Thyroid gland (tissue), 4 donors: ENCODE data around the gene PDP2. TPM values are rescaled to one million over a fixed set of nuclear protein-coding genes. Genes with fewer than 3 reads are reported as not detected.
"Not testable (repeated sequence)": the region's sequence is repeated elsewhere in the genome, so short reads cannot be mapped to it uniquely, and the experiment has no call there.

Experiments
- DNase-seq, 2 donors: peaks; one replicate each; pipeline ENCODE4 v3.0.0-alpha.2; 2019
- H3K27ac ChIP-seq, 3 donors: fragments of 200-600 bp; sonication (generic); 1 replicate in 2 of 3; 2 replicates in 1 of 3; pipeline ENCODE4 v1.5.1; 2016 to 2019; ENCODE audit warnings: mild to moderate bottlenecking in 1 of 3, moderate library complexity in 1 of 3
- H3K27me3 ChIP-seq: fragments of 200-600 bp; sonication (generic); one replicate; pipeline ENCODE4 v1.5.1; 2019
- H3K36me3 ChIP-seq, 2 donors: fragments of 200-600 bp; sonication (generic); one replicate each; pipeline ENCODE4 v1.5.1; 2016 to 2019
- H3K4me1 ChIP-seq, 2 donors: fragments of 200-600 bp; sonication (generic); one replicate each; pipeline ENCODE4 v1.5.1; 2017 to 2019
- H3K4me3 ChIP-seq, 3 donors: fragments of 200-600 bp; sonication (generic); replicated peaks in 1 of 3; 1 replicate in 2 of 3; 2 replicates in 1 of 3; pipeline ENCODE4 v1.5.1; 2016; ENCODE audit warnings: mild to moderate bottlenecking in 1 of 3
- H3K9me3 ChIP-seq: fragments of 200-600 bp; sonication (generic); one replicate; pipeline ENCODE4 v1.5.1; 2017
- POLR2A ChIP-seq, 2 donors: fragments of 450-650 bp; IDR thresholded peaks; one replicate each; pipeline ENCODE4 v1.6.1; 2017; ENCODE audit warnings: antibody characterized with exemption in 2 of 2, mild to moderate bottlenecking in 2 of 2, moderate library complexity in 1 of 2
- WGBS, 2 donors: methylation state at CpG; one replicate each; pipeline ENCODE4 v1.1.5; 2017; 5-methylcytosine and 5-hydroxymethylcytosine counted together
- intact Hi-C: fragments of 100-400 bp; cut with DNase I; formaldehyde crosslinking; loops from one replicate; pipeline ENCODE4 v1.15.1; 2023
- total RNA-seq, 4 donors: library from RNA; depleted of rRNA; stranded (reverse); fragments of >200 nt; gene quantifications; one replicate each; pipeline ENCODE4 v1.2.3, GENCODE V29; 2016
- TF ChIP-seq, protein P1 (sequence below), 6 experiments: fragments of 200-600 bp in 3 of 6; fragments of 450-650 bp in 3 of 6; sonication (generic) in 3 of 6; IDR thresholded peaks; one replicate each; pipeline ENCODE4 v1.5.1; 2016 to 2019; ENCODE audit warnings: antibody characterized with exemption in 6 of 6, mild to moderate bottlenecking in 2 of 6, inconsistent platforms in 1 of 6, moderate library complexity in 1 of 6

Gene PDP2
- total RNA-seq, 4 donors from 2014 or later = 10.7 to 34.5 (median 26.9) TPM

DNA sequence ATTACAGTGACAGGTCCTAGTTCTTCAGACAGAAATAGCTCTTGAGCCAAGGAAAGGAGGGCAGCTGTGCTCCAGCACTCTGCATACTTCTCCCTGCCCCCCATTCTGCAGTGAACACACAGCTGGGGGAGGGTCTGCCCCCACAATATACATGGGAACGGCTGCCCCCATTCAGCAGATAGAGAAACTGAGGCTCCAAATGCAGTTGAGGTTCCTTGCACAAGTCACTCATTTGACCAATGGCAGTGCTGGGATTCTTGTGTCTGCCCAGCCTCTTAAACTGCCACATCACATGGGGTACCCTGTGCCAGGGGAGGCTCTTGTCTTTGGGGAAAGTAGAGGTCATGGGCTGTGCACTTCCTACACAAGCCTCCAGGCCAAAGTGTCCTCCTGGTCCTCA, 10.9 kb upstream of the PDP2 start:
- H3K4me1 ChIP-seq = peaks cover 13 to 21% of the 10 kb centered on the region in 2 donors
- 78 to 90% methylated on average over 1 of the region's 1 CpG for WGBS, 2 donors
- no peak overlapping the region for H3K27ac ChIP-seq
- no peak for DNase-seq
- no peaks in the 10 kb centered on the region for H3K36me3 ChIP-seq
- H3K4me3 ChIP-seq = no peak overlapping the region
- H3K27me3 ChIP-seq = no peaks in the 10 kb centered on the region
- intact Hi-C loops = loop anchor here (5.0 to 10.0 kb wide), 4 partner anchors 37 to 455 kb away; partner anchors contain the start of gene NAE1
- no peaks in the 10 kb centered on the region for H3K9me3 ChIP-seq
- TF ChIP-seq, protein P1, sequence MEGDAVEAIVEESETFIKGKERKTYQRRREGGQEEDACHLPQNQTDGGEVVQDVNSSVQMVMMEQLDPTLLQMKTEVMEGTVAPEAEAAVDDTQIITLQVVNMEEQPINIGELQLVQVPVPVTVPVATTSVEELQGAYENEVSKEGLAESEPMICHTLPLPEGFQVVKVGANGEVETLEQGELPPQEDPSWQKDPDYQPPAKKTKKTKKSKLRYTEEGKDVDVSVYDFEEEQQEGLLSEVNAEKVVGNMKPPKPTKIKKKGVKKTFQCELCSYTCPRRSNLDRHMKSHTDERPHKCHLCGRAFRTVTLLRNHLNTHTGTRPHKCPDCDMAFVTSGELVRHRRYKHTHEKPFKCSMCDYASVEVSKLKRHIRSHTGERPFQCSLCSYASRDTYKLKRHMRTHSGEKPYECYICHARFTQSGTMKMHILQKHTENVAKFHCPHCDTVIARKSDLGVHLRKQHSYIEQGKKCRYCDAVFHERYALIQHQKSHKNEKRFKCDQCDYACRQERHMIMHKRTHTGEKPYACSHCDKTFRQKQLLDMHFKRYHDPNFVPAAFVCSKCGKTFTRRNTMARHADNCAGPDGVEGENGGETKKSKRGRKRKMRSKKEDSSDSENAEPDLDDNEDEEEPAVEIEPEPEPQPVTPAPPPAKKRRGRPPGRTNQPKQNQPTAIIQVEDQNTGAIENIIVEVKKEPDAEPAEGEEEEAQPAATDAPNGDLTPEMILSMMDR (IDR thresholded peaks at IDR 0.05) = no peak
- TF ChIP-seq POLR2A (IDR thresholded peaks at IDR 0.05) = no peak

DNA sequence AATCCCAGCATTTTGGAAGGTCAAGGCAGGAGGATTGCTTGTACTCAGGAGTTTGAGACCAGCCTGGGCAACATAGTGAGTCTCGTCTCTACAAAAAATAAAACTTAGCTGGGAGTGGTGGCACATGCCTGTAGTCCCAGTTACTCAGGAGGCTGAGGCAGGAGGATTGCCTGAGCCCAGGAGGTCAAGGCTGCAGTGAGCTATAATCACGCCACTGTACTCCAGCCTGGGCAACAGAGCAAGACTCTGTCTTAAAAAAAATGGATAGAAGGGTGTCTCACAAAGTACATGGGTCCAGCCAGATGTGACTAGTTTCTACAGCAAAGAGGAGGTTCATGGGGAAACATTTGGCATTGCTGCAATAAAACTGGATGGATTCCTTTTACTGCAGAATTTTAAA, 9.0 kb upstream of the PDP2 start:
- H3K4me3 ChIP-seq, intact Hi-C loops, H3K9me3 ChIP-seq, H3K27ac ChIP-seq, H3K36me3 ChIP-seq, H3K27me3 ChIP-seq, DNase-seq: not testable (repeated sequence)
- 96 to 100% methylated on average over 2 of the region's 2 CpGs for WGBS, 2 donors
- H3K4me1 ChIP-seq = peaks cover 19 to 23% of the 10 kb centered on the region in 2 donors

DNA sequence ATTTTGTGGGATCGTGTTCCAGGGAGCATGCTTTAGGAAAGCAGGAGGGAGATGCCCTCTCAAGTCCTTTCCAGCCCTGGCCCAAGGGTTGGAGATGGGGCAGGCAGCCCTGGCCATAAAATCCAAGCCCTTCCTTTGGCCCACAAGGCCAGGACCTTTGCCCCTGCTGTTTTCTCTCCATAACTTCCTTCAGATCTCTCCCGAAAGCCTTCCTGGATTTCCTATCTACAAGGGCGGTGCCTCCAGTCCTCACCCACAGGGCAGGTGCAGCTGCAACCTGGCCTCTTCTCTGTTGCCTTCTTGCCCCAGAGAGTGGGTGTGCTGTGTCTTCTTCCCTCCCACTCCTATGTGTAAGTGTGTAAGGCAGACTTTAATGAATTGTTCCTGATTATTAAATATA, 8.5 kb upstream of the PDP2 start:
- no peak for DNase-seq
- H3K27ac ChIP-seq = no peak overlapping the region
- TF ChIP-seq, protein P1 (IDR thresholded peaks at IDR 0.05) = no peak
- TF ChIP-seq POLR2A (IDR thresholded peaks at IDR 0.05) = no peak
- no peaks in the 10 kb centered on the region for H3K36me3 ChIP-seq
- no peaks in the 10 kb centered on the region for H3K27me3 ChIP-seq
- intact Hi-C loops = no loop called here
- H3K4me3 ChIP-seq = no peak overlapping the region
- H3K9me3 ChIP-seq = no peaks in the 10 kb centered on the region
- peaks cover 19 to 23% of the 10 kb centered on the region in 2 donors for H3K4me1 ChIP-seq
- WGBS, 2 donors = 90 to 96% methylated on average over 3 of the region's 3 CpGs

DNA sequence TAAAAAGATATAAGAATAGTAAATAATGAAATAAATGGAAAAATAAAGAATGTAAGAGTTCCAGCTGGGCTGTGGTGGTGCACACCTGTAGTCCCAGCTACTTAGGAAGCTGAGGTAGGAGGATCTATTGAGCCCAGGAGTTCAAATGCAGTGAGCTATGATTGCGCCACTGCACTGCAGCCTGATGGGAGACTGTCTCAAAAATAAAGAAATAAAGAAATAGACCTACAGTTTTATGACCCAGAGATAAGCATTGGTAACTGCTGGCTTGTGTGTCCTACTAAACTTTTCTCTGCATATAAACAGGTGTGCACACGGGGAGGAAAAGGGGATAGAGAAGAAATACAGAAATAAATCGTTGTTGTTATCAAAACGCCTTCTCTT, 7.8 kb upstream of the PDP2 start:
- H3K9me3 ChIP-seq = no peaks in the 10 kb centered on the region
- WGBS, 2 donors = 51 to 60% methylated on average over 4 of the region's 4 CpGs
- H3K36me3 ChIP-seq = no peaks in the 10 kb centered on the region
- intact Hi-C loops = no loop called here
- no peak for TF ChIP-seq POLR2A (IDR thresholded peaks at IDR 0.05)
- TF ChIP-seq, protein P1 (IDR thresholded peaks at IDR 0.05) = no peak
- no peak overlapping the region for H3K4me3 ChIP-seq
- peaks cover 19 to 23% of the 10 kb centered on the region in 2 donors for H3K4me1 ChIP-seq
- no peak for DNase-seq
- H3K27me3 ChIP-seq = no peaks in the 10 kb centered on the region
- peak overlapping the region in 1 of 3 donors; percentile 88 for H3K27ac ChIP-seq

DNA sequence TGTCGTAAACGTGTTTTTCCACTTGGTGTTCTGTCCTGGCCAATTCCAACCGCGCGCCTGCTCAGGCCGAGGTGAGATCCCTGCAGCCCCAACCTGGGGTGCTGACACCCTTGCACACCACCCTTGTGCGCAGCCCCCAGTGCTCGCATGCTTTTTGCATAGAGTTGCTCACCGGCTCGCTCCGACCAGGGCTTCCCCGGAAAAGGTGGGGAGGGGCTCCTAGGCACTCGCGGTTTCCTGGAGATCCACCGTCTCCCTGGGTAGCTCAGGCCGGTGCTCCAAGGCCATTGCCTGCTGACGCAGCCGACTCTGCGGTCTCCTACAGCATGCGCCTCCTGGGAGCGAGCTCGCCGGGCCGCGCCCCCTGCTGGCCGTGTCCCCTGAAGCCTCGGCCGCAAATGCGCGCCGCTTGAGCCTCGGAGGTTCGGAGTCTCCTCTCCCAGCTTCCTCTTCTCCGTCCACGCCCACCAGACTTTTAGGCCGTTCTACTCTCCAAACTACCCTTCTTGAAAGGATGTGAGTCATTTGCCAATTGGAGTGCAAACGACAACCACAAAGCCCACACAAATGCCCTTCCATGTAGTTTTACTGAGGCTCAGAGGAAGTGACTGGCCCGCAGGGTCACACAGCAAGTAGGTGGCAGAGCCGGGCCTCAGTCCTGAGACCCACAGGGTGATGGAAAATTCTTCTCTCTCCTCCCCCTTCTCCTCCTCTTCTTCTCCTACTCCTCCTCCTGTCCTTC, 7.2 kb upstream of the PDP2 start:
- TF ChIP-seq, protein P1 (IDR thresholded peaks at IDR 0.05) = peak; percentile 72 to 88 (median 82)
- TF ChIP-seq POLR2A (IDR thresholded peaks at IDR 0.05) = peak in 1 of 2 donors; percentile 18
- H3K27ac ChIP-seq = peak overlapping the region; percentile 81 to 88 (median 88)
- 4 to 5% methylated on average over 37 to 39 of the region's 39 CpGs for WGBS, 2 donors
- peak; percentile 86 to 87 for DNase-seq
- H3K9me3 ChIP-seq = no peaks in the 10 kb centered on the region
- no peaks in the 10 kb centered on the region for H3K36me3 ChIP-seq
- no peaks in the 10 kb centered on the region for H3K27me3 ChIP-seq
- H3K4me3 ChIP-seq = peak overlapping the region in 1 of 3 donors; percentile 21
- intact Hi-C loops = no loop called here
- H3K4me1 ChIP-seq = peaks cover 19 to 23% of the 10 kb centered on the region in 2 donors
